Activated CD4-positive, alpha-beta T cell treated with anti-CD3 and anti-CD28 coated beads, Interleukin-2, Interleukin-4, amounts not matched to agents 100 ng/mL and 50 ng/mL, durations not matched to agents 16 hours and 8 hours (primary cell): ENCODE measurements around the gene SNTB2.
A peak's percentile ranks its signal among the peaks of the same experiment; 100 is the strongest.

ENCODE experiments used
- DNase-seq: peaks from one replicate; pipeline ENCODE4 v3.0.0-alpha.2; 2020; ENCODE audit warnings: low spot score

Gene SNTB2

GRCh38 chr16:69180011-69180338 lies 7.0 kb upstream of the SNTB2 start:
- no peak for DNase-seq

DNA sequence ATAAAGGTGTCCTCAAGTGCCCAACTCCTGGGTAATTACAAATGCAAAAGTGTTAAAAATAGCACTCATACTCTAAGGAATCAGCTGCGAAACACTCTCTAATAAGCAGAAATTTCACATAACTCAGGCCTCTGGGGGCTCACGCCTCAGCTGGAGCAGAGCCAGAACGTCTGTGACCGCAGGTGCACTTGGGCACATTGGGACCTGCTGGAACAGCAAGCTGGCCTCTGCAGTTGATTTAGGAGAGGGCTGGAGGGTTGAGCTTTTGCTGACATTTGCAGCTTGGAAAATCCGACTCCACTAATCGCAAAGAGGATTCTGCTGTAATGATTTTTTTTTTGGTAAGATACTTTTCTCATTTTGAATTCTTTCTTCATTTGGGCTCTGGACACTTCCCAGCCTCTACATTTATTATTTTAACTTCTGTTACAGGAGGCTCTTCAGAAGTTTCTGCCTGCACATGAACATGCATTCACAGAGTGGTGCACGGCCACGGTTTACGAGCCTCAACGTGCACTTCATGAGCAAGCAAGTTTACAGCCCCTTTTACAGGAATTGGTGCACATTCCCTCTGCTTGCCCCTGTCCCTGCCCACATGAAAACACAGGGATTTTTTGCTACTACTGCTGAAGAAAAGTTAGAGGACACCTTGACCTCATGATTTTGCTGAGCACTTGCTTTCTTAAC lies 4.1 kb upstream of the SNTB2 start:
- DNase-seq: no peak

GRCh38 chr16:69187446-69188235 lies 677 bp downstream of the SNTB2 start:
- peak; percentile 32 for DNase-seq

GRCh38 chr16:69188236-69188549 lies 1.2 kb downstream of the SNTB2 start:
- DNase-seq: peak; percentile 37

DNA sequence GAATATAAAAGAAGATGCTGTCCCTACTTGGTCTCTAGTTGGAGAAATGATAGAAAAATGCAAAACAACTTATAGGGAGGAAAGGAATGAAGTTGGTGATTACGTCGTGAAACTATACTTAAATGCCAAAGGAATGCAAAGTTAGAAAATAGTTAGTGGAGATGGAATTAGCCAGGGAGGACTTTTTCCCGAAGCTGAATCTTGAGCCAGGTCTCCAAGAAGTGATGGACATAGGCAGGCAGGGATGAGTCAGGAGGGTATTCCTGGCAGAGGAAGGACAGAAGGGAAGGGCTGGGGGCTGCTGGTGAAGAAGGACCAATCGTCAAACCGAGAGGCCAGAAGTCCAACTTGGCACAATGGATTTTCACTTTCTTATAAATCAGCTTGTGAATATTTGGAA lies 1.8 kb downstream of the SNTB2 start:
- no peak for DNase-seq

DNA sequence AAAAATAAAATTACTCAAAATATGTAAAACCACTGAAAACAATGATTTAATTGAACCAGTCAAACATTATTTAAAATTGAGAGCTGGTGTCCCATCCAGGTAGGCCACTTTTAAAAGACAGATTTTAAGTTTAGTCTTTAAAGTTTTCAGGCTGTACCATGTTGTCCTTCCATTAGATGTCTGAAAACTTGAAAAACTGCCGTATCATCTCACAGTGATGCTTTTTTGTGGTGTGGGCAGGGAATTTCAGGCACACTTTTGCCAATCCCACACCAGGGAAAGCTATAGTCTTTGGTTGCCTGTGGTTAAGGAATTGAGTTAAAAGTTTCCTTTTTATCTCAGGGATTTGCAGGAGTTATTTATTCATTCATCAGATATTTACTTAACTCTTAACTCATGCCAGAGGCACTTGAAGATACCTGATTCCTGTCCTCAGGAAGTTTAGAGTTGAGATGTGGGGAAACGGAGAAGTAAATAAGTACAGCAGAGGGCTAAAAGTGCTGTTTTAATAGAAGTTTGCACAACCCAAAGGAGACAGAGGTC lies 3.2 kb downstream of the SNTB2 start:
- DNase-seq: no peak

GRCh38 chr16:69190598-69190997 lies 3.6 kb downstream of the SNTB2 start:
- DNase-seq: peak; percentile 17

GRCh38 chr16:69191136-69191535 lies 4.2 kb downstream of the SNTB2 start:
- DNase-seq: no peak

DNA sequence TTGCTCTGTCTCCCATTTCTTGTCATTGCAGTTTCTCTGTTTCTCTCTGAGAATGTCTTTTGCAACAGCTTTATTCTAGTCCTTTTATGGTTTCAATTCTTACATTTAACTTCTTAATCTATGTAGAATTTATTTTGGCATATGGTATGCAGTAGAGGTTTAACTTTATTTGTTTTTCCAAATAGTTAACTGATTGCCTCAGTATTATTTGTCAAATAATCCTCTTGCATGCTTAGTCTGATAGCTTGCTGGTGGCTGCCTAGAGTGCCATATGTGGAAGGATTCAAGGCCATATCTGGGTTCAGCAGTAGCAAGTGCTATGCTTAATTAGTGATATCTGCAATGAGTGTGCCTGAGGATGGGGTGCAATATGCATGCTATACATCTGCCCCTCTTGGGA lies 6.9 kb downstream of the SNTB2 start:
- DNase-seq: no peak

GRCh38 chr16:69194488-69194887 lies 7.5 kb downstream of the SNTB2 start:
- no peak for DNase-seq

DNA sequence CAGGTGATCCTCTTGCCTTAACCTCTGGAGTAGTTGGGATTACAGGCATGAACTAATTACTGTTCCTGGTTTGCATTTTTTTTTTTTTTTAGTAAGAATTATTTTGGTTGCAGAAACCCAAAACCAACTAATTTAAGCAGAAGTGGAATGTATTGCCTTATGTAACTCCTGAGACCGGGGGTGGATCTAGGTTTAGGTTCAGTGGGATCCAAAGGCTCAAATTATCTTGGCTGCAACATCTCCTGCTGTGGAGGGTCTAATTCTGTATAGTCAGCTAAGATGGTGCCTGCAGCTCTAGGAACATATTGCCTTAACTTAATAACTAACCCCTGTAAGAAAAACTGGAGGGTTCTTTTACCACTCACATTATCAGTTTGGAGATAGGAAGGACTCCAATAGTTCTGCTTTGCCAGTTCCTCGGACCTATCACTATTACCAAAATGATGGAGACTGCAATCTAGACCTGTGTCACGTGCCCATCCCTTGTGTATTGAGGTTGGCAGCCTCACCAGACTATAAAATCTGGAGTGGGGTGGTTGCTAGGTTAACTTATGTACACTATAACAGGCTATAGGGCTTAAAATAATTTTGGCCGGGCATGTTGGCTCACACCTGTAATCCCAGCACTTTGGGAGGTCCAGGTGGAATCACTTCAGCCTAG lies 8.5 kb downstream of the SNTB2 start:
- DNase-seq: no peak

DNA sequence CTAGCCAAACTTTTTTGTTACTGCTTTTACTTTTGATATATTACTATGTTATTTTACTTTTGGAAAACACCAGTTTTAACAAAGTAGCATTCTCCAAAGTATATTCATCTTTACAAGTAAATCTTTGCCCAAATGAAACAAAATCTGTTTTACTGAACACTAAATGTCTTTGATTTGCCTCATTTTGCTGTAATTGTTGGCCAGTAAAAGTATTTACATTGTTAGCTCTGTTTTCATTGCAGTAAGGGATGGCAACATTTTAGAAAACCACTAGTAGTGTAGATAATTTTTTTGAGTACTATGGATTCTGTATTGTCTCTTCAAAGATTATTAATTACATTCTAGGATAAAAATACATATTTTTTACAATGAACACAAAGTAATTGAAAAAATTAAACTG lies 10.6 kb downstream of the SNTB2 start:
- no peak for DNase-seq

DNA sequence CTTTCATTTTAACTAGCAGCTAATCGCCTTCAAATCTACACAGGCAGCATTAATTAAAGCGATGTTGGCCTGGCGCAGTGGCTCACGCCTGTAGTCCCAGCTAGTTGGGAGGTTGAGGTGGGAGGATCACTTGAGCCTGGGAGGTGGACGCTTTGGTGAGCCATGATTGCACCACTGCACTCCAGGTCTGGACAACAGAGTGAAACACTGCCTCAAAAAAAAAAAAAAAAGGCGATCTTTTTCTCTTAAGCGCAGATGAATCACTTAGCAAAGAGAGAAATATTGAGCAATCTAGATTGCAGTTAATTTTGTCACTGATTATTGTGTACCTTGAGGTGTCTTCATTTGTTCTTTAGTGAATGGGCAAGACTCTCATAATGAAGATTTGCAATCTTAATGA lies 12.4 kb downstream of the SNTB2 start:
- no peak for DNase-seq

DNA sequence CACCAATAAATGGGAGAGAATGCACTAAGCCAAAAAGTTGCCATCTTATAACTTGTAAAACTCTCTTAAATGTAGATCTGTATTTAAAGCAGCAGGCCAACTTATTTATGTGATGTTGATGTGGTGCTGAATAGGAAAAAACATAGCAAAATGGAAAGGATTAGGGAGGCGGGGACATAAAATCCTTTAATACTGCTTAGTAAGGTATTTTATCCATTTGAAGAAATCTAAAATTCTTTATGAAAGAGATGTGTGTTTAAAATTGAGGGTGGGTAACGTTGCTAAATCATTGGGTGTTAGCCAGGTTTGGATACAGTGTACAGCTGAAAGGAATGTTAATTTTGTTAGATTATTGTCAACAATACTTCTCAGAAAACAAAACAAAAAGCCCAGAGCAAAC lies 14.3 kb downstream of the SNTB2 start:
- DNase-seq: no peak

GRCh38 chr16:69201787-69202186 lies 14.8 kb downstream of the SNTB2 start:
- no peak for DNase-seq

DNA sequence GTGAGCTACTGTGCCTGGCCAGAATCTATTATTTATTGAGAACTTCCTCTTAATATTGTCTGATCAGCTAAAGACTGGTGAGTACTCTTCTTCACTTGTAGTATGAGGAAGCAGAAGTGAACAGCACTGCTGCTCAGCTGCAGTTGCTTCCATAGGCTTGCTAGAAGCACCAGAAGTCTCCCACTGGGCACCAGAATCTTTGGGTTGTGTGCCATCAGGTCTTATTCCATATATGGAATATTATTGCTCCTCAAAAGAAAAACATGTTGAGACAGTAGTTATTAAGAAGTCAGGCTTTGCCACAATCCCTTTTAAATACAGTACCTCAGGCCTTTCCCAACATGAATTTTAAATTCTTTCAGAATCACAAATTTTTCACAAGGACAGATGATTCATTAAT lies 17.2 kb downstream of the SNTB2 start:
- no peak for DNase-seq

DNA sequence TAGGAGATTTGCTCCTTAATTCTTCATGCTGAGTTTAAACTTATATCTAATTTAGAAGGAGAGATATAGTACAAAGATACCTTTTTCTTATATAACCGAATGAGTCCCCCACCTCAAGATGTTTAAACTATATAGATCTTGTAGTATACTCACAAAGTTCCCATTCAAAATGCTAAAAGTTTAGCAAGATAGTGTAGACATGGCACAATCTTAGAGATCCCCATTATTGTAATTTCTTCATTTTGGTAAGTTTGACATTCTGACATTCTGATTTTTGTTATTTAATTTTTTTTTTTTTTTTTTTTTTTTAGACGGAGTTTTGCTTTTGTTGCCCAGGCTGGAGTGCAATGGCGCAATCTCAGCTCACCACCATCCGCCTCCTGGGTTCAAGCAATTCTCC lies 22.8 kb downstream of the SNTB2 start:
- DNase-seq: no peak

DNA sequence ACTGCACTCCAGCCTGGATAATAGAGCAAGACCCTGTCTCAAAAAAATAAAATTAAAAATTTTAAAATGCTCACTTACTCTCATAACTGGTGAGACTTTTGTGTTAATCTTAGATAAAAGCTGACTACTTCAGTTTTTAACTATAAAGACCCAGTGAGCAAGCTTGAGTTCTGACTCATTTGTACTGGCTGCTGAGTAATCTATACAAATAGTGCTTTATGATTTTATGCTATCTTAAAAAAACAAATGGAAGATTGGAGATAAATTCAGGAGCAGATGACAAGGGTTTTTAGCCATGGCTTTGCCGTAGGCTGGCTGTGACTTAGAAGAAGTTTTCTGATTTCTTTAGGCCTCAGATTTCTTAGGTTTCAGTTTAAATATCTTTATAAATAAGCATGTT lies 30.5 kb downstream of the SNTB2 start:
- peak; percentile 19 for DNase-seq

- DNase-seq: no peak
These were observed 32.3 kb downstream of the SNTB2 start for GRCh38 chr16:69219279-69219678.

DNA sequence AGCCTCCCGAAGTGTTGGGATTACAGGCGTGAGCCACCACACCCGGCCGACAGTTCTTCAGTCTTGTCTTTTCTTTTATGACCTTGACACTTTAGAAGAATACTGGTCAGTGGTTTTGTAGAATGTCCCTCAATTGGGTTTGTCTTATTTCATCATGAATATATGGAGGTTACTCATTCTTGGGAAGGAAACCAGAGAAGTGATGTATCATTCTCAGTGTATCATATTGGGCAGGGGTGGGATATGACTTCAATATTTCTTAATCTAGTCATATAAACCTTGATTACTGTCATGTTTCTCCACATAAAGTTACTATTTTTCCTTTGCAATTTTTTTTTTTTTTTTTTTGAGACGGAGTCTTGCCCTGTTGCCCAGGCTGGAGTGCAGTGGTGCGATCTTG lies 36.9 kb downstream of the SNTB2 start:
- DNase-seq: no peak

DNA sequence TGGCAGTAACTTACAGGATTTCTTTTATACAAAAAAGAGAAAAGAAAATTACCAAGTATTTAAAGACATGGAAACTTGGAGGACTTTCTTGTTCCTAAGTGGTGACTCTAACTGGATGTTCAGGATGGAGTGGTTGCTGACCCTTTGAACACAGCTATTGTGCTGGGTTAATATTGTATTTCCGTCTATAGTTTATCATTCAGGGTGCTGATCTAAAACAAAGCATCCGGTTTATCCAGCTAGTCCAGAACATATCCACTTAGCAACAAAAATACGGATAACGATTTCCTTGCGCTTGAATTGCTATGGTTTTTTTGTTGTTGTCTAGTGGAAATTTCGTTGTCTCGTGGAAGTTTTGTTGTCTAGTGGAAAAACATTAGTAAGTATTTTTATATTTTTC lies 38.2 kb downstream of the SNTB2 start:
- no peak for DNase-seq

GRCh38 chr16:69233124-69233523 lies 46.2 kb downstream of the SNTB2 start:
- DNase-seq: no peak

GRCh38 chr16:69234460-69234859 lies 47.5 kb downstream of the SNTB2 start:
- no peak for DNase-seq
